ENCODE results near the gene UTP18.
A peak's percentile ranks its signal among the peaks of the same experiment; 100 is the strongest.
"Not testable (repeated sequence)": the region's sequence is repeated elsewhere in the genome, so short reads cannot be mapped to it uniquely, and the experiment has no call there.

The UTP18 gene

DNA sequence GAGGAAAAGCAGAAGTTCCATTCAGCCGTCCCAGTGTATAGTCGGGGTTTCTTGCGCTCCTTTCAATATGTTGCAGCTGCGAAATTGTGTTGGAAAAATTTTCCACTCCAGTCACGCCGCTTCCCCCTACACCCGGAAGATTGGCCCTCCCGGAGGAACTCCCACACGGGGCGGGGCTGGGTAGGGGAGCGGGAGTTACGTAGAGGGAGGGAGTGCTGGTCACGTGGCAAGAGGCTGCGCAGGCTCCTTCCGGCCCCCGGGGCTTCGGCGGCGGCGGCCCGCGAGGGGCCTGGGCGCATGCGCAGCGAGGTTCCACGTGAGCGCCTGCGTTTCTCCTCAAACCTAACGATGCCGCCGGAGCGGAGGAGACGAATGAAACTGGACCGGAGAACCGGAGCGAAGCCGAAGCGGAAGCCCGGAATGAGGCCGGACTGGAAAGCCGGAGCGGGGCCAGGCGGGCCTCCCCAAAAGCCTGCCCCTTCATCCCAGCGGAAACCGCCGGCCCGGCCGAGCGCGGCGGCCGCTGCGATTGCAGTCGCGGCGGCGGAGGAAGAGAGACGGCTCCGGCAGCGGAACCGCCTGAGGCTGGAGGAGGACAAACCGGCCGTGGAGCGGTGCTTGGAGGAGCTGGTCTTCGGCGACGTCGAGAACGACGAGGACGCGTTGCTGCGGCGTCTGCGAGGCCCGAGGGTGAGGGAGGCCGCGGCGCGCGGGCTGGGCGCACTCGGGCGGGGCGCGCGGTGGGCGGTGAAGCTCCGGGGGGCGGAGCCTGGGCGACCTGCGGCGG is at the start of gene UTP18:
TSS of gene UTP18 (plus strand) at position 310 of the 787 bp plus-strand sequence. CDS start at position 349, 39 bp downstream.
- peak; percentile 92 for DNase-seq

DNA sequence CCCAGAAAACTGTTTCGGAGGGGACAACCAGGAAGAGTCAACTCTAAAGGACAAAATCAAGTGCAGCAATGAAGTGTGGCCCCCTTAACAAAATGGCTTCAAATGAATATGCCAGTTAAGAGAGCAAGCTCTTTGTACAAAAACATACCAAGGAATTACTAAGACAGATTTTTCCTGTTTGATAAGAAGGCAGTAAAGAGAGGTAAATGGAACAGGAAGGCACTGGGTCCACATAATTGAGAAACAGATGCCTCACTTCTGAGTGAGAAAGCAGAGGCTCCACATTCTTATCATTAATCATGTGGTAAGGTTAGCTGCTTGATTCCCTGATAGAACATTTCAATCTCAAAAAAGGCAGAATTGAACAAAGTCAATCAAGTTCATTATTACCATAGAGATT is 45.4 kb upstream of the UTP18 start:
- DNase-seq, result no peak

DNA sequence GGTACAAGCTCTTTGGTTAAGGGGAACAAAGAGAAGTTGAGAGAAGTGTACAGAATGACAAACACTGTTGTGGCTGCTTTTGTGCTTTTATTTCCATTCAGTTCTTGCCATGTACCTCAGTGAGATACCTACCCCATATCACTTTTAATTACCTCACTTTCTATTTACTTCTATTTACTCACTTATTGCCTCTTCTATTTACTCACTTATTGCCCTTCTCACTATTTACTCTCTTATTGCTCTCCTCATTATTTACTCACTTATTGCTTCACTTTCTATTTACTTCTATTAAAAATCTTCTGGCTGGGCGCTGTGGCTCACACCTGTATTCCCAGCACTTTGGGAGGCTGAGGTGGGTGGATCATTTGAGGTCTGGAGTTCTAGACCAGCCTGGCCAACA is 42.4 kb upstream of the UTP18 start:
- DNase-seq, result no peak

DNA sequence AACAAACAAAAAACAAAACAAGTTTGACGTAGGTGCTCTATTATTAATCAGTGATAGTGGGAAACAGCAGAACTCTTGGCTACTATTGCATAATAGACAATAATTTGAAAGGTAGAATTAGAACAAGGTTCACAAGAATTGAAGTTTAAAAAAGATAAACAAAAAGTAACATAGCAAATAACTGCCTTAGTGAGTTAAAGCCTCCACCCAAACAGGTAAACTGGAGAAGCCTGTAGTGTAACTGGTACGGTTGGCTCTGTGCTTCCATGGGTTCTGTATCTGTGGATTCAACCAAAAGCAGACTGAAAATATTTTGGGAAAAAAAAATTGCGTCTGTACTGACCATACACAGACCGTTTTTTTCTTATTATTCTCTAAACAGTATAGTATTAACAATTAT is 39.0 kb upstream of the UTP18 start:
- no peak for DNase-seq

DNA sequence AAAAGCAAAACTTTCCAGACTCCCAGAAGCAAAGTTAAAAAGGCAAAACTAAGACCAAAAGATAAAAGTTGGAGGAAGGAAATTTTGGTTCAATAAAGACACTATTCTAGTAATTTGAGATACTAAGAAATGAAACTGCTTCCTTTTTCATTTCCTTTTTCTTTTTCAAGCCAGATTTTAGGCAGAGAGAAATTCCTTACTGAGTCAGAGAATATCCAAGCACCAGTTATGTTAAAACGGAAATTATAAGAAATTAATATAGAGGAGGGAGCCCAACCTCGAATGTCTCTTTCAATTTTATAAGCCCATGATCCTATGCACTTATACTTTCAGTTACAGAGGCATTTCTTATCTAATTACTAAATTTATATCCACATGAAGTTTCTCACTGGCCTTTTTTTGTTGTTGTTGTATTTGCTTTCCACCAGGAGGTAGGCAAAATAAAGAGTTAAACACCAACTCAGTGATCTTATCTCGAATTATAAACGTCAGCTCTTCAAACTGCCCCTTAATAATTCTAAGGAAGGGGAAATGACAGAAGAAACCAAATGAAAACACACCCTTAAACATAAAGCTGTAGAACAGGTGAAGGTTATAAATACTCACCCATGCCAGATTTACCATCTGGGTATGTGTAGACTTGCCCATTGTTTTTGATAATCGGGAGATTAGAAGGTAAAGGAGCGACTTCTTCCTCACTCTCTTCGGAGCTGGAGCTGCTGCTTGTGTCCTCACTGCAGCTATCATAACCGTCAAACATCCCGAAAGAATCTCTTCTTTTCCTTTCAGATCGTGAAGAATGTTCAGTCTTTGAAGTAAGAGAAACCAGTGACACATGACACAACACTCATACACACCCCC is 35.7 kb upstream of the UTP18 start:
- DNase-seq, result no peak

DNA sequence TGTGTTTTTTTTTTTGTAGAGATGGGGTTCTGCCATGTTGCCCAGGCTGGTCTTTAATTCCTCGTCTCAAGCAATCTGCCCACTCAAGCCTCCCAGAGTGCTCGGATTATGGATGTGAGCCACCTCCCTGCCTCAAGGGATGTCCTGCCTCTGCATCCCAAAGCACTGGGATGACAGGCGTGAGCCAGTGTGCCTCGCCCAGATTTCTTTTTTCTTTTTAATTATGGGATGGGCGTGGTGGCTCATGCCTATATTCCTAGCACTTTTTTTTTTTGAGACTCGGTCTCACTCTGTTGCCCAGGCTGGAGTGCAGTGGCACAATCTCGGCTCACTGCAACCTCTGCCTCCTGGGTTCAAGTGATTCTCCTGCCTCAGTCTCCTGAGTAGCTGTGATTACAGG is 34.8 kb upstream of the UTP18 start:
- DNase-seq, result not testable (repeated sequence)

DNA sequence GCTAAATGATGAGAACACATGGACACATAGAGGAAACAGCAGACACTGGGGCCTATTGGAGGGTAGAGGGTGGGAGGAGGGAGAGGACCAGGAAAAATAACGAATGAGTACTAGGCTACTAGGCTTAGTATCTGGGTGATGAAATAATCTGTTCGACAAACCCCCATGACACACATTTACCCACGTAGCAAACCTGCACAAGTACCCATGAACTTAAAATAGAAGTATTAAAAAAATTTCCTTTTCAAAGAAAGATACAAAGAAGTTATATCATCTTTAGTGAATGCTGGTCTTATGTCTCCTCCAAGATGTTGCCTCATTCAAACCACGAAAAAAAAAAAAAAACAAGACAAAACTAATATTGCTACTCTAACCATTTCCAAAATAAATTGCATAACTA is 32.2 kb upstream of the UTP18 start:
- no peak for DNase-seq

DNA sequence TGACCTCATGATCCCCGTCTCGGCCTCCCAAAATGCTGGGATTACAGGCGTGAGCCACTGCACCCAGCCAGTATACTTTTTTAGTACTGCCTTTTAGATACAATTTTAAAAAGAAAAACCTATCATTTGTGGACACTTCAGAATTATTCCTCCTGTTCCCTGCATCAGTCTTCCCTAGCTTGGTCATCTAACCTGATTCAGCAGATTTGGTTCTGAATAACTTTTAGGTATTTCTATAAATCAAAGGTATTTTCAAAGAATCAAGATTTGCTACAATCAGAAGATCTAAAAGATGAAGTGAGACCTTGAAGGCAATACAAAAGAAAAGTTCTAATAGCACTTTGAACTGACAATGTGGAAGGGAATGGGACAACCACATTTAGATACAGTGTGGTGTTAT is 30.5 kb upstream of the UTP18 start:
- no peak for DNase-seq

DNA sequence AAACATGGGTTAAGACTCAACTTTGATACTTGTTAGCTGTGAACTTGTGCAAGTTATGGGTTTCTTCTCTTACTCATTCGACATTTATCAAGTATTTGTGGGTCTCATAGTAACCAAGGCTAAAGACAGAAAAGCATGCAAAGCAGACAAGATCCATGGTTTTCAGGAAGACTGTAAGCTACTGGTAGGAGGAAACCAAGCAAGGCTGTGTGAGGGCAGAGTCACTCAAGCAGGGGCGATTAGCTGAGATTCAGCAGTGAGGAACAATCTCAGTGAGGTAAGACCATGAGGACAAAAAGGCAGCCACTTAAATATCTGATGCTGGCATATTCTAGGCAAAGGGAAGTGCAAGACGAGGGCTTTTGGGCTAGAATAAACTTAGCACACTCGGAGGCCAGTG is 30.0 kb upstream of the UTP18 start:
- no peak for DNase-seq

DNA sequence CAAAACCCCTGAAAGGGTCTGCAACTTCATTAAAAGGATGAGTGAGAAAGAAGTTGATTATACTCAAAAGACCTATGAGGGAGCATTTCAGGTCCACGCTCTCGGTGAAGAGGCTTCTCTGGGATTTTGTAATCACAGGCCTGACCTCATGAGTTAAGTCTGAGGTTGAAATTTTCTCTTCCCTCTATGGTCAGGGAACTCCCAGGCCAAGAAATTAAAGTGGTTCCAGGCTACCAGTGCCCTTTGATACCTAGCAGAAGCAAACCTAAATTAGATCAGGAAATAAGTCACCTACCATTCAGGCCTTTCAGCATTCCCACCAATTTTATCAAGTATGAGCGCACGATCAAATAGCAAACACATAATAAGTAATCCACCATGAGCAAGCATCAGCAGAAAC is 28.3 kb upstream of the UTP18 start:
- DNase-seq, result no peak

DNA sequence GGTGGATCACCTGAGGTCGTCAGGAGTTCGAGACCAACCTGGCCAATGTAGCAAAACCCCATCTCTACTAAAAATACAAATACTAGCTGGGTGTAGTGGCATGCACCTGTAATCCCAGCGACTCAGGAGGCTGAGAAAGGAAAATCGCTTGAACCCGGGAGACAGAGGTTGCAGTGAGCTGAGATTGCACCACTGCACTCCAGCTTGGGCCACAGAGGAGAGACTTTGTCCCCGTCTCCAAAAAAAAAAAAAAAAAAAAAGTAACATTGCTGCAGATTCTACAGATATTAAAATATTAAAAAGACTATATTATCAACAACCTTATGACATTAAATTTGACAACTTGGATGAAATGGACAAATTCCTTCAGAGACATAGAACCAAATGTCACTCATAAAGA is 26.2 kb upstream of the UTP18 start:
- DNase-seq, result no peak

DNA sequence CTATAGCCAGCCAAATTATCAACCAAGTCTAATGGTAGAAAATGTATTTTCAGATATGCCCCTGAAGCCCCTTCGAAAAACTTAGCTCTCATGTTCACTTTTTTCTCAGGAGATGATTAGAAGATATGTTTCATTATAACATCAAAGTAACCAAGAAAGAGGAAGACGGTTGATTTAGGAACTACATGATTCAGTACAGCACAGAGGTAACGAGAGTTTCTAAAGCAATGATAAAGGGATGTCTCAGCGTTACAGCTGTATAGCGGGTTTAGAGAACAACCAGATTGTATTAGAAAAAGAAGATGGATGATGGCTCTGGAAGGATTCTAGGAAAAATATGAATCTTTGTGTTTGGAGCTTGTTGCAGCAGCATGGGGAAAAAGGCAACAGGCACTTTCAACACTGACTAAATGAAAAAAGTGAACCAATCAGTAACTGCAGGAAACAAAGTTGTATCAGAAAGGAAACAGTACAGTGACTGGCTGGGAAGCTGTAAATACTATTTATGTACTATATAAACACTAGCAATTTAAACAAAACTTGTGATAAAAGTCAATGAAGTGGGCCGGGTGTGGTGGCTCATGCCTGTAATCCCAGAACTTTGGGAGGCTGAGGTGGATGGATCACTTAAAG is 22.0 kb upstream of the UTP18 start:
- no peak for DNase-seq

DNA sequence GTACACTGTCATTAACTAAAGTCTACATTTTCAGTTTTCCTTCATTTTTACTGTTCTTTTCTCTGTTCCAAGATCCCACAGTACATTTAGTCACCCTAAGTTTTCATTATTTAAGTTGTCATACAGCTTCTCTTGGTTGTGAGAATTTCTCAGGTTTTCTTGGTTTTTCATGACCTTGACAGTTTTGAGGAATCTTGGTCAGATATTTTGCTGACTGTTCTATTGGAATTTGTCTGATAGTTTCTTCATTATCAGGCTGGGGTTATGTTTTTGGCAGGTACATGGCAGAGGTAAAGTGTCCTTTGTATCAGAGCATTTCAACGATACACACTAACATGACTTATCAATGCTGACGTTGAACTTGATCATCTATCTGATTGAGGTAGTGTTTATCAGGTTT is 20.1 kb upstream of the UTP18 start:
- no peak for DNase-seq

DNA sequence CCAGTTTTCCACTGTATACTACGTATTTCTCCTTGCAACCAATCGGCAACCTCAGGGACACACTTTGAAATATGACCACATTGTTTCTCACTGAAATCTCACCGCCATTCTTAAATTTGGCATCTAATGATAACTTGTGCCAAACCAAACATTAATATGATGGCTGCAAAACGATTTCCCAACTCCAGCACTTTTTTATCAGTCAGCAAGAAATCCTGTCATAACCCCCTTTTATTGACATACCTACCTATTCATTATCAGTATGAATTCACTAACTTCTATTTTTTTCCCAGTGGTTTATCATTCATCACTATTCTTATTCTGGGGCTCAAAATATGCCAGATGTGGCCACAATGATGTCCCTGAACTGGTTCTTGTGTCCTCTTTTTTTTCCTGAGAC is 16.3 kb upstream of the UTP18 start:
- DNase-seq, result no peak

DNA sequence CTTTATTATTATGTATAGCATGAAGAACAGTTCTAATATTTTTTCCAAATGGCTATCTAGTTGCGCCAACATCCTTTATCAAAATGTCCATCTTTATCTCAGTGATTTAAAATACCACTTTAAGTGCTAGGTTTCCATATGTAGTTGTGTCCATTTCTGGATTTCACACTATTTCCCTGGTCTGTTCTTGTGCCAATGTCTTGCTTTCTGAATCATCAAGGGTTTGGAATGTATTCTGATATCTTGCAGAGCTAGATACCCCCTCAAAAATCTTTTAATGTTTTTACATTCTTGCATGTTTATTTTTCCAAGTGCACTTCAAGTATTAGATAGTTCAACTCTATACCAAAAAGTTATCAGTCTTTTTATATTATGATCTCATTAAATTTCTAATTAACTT is 14.8 kb upstream of the UTP18 start:
- no peak for DNase-seq

DNA sequence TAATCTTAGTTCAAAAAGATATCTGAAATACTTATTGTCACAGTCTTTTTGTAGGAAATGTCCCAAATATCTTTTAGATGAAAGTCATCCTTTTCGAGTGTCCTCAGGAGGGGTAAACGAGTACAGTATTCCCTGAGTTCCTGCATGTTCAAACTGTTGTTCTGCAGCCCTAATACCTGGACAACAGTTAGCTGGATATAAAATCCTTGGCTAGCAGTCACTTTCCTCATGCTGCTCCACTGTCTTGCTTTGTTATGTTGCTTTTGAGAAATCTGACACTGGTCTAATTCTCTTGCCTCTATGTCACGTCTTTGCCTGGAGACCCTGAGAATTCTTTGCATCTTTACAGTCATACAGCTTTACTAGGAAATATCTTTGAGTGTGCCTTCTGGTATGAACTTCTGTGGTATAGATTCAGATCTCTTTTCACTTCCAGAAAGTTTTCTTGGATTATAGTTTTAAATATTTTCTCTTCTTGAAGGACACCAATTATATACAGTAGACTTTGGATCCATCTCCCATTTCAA is 10.0 kb upstream of the UTP18 start:
- DNase-seq, result no peak

DNA sequence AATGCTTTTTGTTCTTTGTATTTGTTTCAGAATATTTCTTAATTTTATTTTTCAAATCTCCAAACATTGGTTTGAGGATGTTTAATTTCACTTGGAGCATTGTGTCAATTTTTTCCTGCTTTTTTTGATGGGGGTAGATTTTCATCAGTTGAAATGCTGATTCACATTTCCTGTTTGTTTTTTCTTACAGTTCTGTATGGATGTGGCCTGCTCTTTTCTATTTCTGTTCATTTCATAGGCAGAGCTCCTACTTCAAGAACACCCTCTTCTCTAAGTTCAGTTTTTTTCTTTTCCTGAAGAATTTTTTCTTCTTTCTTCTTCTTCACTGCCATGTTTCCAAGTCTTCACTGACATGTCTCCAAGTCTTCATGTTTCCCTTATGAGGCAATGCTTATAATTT is 9.3 kb upstream of the UTP18 start:
- no peak for DNase-seq

DNA sequence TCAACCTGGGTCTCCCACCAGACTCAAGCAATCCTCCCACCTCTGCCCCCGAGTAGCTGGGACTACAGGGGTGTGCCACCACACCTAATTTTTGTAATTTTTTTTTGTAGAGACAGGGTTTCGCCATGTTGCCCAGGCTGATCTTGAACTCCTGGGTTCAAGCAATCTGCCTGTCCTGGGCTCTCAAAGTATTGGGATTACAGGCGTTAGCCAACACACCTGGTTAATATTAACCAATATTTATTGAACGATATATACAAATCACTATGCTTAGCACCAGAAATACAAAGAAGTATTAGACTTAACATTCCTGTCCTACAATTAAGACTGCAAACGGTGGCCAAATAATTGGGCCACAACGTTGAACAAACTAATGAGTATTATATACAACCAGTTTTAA is 4.7 kb upstream of the UTP18 start:
- no peak for DNase-seq

DNA sequence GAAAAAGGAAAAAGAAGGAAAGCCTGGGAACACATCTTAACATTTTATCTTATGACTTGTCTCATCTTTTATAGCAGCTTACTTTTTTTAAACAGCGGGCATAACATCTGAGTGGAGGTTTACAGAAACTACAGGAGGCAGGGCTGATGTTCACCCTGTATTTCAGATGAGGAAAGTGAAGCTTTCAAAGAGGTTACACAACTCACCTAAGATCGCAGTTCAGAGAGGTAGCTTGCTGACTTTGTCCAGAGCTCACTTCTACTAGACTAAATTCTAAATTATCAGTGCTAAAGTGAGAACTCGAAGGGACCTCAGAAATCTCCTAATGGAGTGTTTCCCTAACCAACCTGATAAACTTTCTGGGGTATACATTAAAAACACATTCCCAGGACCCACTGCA is 4.2 kb upstream of the UTP18 start:
- DNase-seq, result no peak

DNA sequence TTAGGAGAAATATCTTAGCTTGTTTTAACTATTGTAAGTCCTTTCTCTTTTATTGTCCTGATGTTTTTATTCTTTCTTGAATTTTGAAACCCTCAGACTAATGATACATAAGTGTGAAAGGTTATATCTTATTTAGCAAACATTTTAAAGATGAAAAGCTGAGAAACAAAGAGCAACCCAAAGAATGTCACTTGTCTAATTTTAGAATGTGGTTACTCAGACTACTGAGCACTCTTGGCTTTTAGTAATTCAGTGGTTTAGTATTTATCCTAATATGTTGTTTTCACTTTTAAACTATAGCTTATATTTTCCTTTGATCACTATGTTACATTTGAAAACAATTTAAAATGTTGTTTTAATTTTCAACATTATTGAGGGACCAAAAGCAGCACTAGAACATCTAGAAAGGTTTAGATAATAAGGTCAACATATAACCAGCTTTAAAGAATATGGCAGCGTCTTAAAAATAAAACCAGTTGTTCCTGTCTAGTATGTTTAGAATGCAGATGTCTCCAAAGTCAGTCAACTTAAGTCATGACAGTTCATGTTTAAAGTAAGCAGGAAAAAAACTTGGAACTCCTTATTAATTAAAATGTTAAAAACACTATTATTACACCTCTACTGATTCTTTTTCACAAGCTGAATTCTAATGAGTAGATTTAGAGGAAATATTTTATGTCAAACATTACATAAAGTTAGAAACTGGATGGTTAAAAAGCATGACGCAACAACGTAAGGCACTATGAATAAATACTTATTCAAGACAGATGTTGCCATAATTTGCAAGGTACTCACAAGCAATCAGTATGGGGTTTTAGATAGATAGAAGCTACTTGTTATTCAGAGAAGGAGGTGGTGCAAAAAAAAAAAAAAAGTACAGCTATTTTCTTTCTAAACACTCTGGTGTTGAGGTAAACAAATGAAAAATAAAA is 2.9 kb upstream of the UTP18 start:
- no peak for DNase-seq

DNA sequence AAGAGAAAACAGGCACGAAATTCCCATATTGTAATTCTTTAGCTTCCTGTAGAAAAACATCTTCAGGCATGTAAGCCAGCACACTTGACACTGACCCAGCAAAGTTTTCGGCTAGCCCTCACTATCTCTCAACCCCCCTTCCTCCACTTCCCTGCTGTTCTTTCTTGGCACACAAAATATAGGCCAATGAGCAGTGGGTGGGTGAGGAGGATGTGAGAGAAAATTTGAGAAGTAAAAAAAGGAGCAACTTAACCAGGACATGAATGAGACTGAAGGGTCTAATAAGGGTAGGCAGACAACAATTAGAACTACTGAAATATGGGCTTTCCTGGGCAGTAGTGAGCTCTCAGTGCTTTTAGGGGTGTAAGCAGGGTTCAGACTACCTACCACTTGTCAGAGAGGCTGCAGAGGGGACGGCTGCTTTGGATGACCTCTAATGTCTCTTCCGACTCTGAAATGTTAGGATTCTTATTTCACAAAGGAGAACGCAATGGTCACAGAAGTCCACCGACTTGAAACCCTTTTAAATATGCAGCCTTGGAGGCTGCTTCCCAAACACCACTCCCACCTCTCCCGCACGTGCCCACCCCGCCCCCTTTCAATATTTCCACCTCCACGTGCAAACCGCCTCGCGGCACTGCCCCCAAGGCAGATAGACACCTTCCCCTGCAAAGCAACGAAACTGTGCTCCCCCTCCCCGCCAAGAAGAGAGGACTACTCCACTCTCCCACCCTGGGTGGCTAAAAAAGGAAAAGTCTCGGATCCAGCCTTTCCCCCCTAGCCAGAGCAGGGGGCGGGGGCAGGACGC is 1.4 kb upstream of the UTP18 start:
- no peak for DNase-seq
